HG03060 (cell line): ENCODE data around the gene HUS1.
"Not testable (repeated sequence)": the region's sequence is repeated elsewhere in the genome, so short reads cannot be mapped to it uniquely, and the experiment has no call there.

Experiments used
- ATAC-seq: cut with Tn5 transposase; IDR thresholded peaks from one replicate; pipeline ENCODE4 v1.9.1; 2021; ENCODE audit warnings: low read depth, moderate number of reproducible peaks; ENCODE audit not compliant: unreplicated experiment

Gene HUS1

DNA sequence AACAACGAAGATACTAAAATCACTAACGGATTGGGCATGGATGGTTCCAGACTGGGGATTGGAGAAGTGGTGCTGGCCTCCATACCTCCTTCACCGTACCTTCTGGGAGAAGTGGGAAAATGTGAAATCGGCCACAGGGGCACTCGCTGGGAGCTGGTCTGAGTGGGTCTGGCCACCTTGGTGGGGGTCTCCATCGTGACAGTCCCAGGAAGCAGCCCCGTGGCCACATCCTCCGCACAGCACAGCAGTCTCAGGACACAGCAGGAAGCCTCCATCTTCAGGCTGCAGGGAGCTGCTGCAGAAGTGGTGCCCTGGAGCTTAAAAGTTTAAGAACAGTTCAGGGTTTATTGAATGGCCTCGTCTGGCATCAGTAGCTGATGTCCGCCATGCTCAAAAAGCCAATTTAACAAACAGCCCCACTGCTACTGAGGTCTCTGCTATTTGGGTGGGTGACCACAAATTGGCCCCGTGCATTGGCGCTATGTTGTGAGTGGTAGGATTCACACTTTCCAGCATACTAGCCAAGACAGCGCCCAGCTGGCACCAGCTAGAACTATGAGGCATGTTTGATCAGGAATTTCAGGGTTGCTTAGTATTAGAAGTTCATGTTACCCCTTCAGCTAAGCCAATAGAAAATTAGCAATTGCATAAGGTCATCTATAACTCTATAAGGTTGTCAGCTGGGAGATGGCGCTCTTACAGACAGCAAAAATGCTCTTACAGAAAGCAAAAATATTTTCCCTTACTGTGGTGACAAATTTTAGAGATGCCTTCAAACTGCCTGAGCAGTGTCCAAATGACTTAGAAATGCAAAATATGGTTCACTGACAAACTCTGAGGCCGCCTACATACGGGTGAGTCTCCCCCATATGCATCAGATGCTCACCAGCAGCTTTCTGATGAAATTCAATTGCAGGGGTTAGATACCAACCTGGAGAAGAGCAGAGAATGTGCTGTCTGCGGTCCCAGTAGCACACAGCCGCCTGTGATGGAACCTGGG, 48.1 kb downstream of the HUS1 start:
- no peak for ATAC-seq

DNA sequence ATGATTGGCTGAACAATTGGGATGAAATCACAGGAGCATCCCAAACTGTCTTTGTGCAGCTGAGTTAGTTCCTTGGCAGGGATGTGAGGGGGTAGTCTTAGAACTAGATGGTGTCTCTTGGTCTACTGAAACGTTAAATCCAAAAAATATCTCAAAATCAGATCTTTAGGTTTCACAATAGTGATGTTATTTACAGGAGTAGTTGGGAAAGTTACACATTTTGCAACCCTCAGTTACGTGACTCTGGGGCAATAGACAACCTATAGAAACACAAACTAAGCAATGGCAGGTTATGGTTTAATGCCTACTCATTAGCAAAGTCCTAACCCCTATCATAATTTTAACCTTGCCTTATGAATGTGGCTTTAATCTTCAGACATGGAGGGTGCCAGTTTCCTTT, 55.1 kb downstream of the HUS1 start:
- no peak for ATAC-seq

DNA sequence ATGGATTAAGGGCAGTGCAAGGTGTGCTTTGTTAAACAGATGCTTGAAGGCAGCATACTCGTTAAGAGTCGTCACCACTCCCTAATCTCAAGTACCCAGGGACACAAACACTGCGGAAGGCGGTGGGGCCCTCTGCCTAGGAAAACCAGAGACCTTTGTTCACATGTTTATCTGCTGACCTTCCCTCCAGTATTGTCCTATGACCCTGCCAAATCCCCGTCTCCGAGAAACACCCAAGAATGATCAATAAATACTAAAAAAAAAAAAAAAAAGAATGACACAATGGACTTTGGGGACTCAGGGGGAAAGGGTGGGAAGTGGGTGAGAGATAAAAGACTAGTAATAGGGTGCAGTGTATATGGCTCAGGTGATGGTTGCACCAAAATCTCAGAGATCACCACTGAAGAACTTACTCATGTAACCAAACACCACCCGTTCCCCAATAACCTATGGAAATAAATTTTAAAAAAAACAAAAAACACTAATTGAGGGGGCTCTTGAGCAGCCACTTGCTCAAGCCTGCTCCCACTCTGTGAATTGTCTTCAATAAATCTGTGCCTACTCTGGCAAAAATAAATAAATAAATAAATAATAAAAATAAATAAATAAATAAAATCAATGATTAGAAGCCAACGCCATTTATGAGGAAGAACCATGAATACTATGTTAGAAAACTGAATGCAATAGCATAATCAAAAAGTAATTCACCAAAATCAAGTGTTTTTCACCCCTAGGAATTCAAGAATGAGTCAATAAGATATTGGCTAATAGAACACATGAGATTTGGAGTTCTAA, 56.1 kb downstream of the HUS1 start:
- ATAC-seq, result not testable (repeated sequence)

DNA sequence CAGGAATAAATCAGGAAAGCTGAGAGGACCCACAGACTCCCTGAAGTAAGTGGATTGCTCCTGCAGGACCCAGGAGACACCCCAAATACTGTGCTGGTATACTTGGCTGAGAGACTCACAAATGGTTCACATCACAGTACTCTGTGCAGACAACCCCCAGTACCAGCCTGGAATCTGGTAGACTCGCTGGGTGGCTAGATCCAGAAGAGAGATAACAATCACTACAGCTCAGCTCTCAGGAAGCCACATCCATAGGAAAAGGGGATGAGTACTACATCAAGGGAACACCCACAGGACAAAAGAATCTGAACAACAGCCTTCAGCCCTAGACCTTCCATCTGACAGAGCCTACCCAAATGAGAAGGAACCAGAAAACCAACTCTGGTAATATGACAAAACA, 62.9 kb downstream of the HUS1 start:
- ATAC-seq, result not testable (repeated sequence)

DNA sequence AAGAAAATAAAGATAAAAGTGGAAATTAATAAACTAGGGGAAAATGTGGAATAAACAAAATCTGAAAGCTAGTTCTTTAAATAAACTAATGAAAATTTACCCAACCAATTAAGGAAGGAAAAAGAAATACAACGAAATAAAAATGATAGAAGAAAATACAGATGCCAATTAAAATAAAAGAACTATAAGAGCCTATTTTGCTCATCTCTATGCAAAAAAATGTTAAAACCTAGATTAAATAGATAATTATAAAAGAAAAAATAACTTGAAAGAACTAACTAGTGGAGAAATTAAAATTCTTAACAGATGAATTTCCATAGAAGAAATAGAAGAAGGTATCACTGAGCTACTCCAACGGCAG, 63.8 kb downstream of the HUS1 start:
- ATAC-seq, result no peak

DNA sequence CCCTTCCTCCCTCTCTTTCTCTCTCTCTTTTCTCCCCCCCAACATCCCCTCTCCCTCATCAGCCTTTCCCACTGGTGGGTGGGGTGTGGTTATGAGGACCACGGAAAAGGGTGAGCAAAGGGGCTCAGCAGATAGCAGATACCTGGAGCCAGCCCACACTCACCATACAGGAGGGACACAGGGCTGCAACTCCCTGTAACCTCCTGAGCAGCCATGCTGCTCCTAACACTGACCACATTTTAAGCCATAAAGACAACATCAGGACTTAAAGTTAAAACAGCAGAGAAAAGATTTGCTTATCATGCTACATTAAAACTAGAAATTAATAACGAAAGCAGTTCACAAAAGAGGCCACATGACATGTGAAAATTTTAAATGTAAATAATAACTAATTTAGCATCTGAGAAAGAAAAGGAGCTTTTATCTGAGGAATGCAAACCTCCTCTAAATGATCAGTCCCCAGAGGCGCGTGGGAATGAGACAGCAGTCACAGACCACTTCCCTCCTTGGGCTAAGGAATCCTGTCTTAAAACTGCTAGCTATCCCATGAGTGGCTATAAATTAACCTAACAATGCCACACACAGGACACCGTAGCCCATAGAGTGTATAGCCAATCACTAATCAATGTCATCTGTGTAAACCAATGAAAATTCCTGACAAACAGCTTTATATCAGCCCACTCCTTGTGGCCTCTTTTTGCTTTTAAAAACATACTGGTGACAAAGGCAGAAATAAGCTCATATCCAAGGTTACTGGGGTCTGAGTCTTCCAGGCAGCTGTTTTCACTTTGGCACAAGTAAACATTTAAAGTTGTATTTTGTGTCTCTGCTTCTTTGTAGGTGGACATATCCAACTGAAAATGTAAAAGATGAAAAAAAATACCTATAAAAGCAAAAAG, 64.4 kb downstream of the HUS1 start:
- no peak for ATAC-seq
